Measurements from ENCODE around the gene SREK1. TPM values are rescaled to one million over a fixed set of nuclear protein-coding genes. Genes with fewer than 3 reads are reported as not detected.

The SREK1 gene
- total and polyA plus RNA-seq, 2 donors (not counting 1 experiment from before 2014, with no cell fraction given): 28.4 to 94.5 TPM

DNA sequence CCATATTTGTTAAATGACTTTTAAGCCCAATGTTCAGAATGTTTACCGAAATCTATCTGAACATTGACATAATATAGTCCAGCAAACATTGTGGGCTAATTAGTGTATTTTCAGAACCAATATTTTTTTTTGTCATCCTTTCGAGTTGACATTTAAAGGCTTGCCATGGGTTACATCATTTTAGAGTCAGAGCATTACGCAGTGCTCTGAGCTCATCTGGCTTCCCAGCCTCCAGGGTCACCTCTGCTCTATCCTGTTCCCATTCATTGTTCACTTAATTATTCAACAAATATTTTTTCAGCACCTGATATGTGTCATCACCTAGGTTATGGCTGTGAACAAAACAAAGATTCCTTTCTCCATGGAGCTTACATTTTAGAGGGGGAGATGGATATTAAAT, 80.2 kb downstream of the SREK1 start:
- Histone ChIP-seq H3K9me3 (ENCODE audit: control insufficient read depth, insufficient read depth, low read depth, low read length) (no peaks in the 10 kb centered on the region), H3K27me3 (ENCODE audit: control insufficient read depth, insufficient read depth, low read length) (no peaks in the 10 kb centered on the region), H3K4me1 (ENCODE audit: control insufficient read depth, extremely low read depth, insufficient read depth, low read length) (no peaks in the 10 kb centered on the region), H3K9ac (ENCODE audit: insufficient read depth, low read length) (no peak overlapping the region), H3K4me3 (replicated peaks in 1 of 4; ENCODE audit: control extremely low read depth in 1 of 4, insufficient read depth in 1 of 4, low read depth in 3 of 4, low read length in 4 of 4) (no peak overlapping the region), H3K36me3 (ENCODE audit: control insufficient read depth, insufficient read depth, low read length) (no peaks in the 10 kb centered on the region), H3K79me2 (ENCODE audit: control insufficient read depth, insufficient read depth, low read length) (no peaks in the 10 kb centered on the region), H4K20me1 (ENCODE audit: control insufficient read depth, extremely low read depth, insufficient read depth, low read length) (no peaks in the 10 kb centered on the region), H3K27ac (ENCODE audit: insufficient read depth, low read length) (no peak overlapping the region), H2AFZ (ENCODE audit: low read length) (no peak overlapping the region), H3K4me2 (ENCODE audit: extremely low read depth, insufficient read depth, low read length) (no peak overlapping the region)
- peak in 1 of 2 donors; percentile 18 for DNase-seq (ENCODE audit: low read depth in 2 of 2)
- TF ChIP-seq EZH2 (IDR thresholded peaks at IDR 0.05; ENCODE audit: low read length, missing control alignments) (no peak), CTCF (conservative IDR thresholded peaks at IDR 0.05 in 1 of 2, IDR thresholded peaks at IDR 0.05 in 1 of 2; ENCODE audit: low read depth in 1 of 2, low read length in 2 of 2) (no peak)

DNA sequence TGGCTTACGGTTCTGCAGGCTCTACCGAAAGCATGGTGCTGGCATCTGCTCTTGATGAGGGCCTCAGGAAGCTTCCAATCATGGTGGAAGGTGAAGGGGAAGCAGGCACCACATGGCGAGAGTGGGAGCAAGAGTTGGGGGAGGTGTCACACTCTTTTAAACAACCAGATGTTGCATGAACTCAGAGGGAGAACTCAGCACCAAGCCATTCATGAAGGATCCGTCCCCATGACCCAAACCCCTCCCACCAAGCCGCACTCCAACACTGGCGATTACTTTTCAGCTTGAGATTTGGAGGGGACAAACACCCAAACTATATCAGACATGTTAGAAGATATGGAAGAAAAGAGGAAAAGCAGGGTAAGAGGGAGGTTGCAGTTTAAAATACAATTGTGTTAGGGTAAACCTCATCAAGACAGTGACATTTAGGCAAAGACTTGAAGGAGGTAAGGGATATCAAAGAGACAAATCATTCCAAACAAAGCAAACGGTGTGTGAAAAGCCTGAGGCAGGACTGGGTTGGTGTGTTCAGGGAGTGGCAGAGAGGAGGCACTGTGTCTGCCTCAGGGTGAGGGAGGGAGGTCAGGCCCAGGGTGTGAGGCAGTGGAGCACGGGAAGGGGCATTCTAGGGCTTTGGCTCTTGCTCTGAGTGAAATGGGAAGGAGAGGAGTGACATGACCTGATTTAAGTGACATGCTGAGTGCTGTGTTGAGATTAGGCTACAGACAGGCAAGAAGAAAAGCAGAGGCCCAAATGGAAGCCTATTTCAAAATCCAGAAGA, 80.9 kb downstream of the SREK1 start:
- Histone ChIP-seq H3K4me3 (replicated peaks in 1 of 4; ENCODE audit: control extremely low read depth in 1 of 4, insufficient read depth in 1 of 4, low read depth in 3 of 4, low read length in 4 of 4) (no peak overlapping the region), H3K9me3 (ENCODE audit: control insufficient read depth, insufficient read depth, low read depth, low read length) (no peaks in the 10 kb centered on the region), H3K4me1 (ENCODE audit: control insufficient read depth, extremely low read depth, insufficient read depth, low read length) (no peaks in the 10 kb centered on the region), H3K27me3 (ENCODE audit: control insufficient read depth, insufficient read depth, low read length) (no peaks in the 10 kb centered on the region), H2AFZ (ENCODE audit: low read length) (no peak overlapping the region), H4K20me1 (ENCODE audit: control insufficient read depth, extremely low read depth, insufficient read depth, low read length) (no peaks in the 10 kb centered on the region), H3K4me2 (ENCODE audit: extremely low read depth, insufficient read depth, low read length) (no peak overlapping the region), H3K27ac (ENCODE audit: insufficient read depth, low read length) (no peak overlapping the region), H3K36me3 (ENCODE audit: control insufficient read depth, insufficient read depth, low read length) (no peaks in the 10 kb centered on the region), H3K79me2 (ENCODE audit: control insufficient read depth, insufficient read depth, low read length) (no peaks in the 10 kb centered on the region), H3K9ac (ENCODE audit: insufficient read depth, low read length) (no peak overlapping the region)
- TF ChIP-seq EZH2 (IDR thresholded peaks at IDR 0.05; ENCODE audit: low read length, missing control alignments) (no peak), CTCF (conservative IDR thresholded peaks at IDR 0.05 in 1 of 2, IDR thresholded peaks at IDR 0.05 in 1 of 2; ENCODE audit: low read depth in 1 of 2, low read length in 2 of 2) (no peak)
- no peak for DNase-seq (ENCODE audit: low read depth in 2 of 2)

DNA sequence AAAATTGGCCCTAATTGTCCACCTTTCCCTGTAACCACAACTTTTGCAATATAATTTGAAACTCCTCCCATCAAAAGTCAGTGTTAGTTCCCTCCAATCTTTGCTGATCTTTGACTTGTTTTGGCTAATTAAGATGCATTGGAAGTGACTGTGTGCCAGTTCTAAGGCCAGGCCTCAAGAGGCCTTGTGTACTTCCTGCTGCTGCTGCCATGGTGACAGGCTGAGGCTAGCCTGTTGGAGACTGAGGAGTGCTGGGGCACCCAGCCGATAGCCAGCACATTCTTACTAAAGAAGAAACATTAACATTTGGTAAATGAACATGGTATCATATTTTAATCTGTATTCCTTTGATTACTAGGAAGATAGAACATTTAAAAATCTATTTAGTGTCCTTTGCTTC, 86.5 kb downstream of the SREK1 start:
- Histone ChIP-seq H3K4me2 (ENCODE audit: extremely low read depth, insufficient read depth, low read length) (no peak overlapping the region), H2AFZ (ENCODE audit: low read length) (no peak overlapping the region), H4K20me1 (ENCODE audit: control insufficient read depth, extremely low read depth, insufficient read depth, low read length) (no peaks in the 10 kb centered on the region), H3K4me3 (replicated peaks in 1 of 4; ENCODE audit: control extremely low read depth in 1 of 4, insufficient read depth in 1 of 4, low read depth in 3 of 4, low read length in 4 of 4) (no peak overlapping the region), H3K9me3 (ENCODE audit: control insufficient read depth, insufficient read depth, low read depth, low read length) (no peaks in the 10 kb centered on the region), H3K79me2 (ENCODE audit: control insufficient read depth, insufficient read depth, low read length) (no peaks in the 10 kb centered on the region), H3K27ac (ENCODE audit: insufficient read depth, low read length) (no peak overlapping the region), H3K36me3 (ENCODE audit: control insufficient read depth, insufficient read depth, low read length) (no peaks in the 10 kb centered on the region), H3K4me1 (ENCODE audit: control insufficient read depth, extremely low read depth, insufficient read depth, low read length) (no peaks in the 10 kb centered on the region), H3K27me3 (ENCODE audit: control insufficient read depth, insufficient read depth, low read length) (no peaks in the 10 kb centered on the region), H3K9ac (ENCODE audit: insufficient read depth, low read length) (no peak overlapping the region)
- TF ChIP-seq CTCF (conservative IDR thresholded peaks at IDR 0.05 in 1 of 2, IDR thresholded peaks at IDR 0.05 in 1 of 2; ENCODE audit: low read depth in 1 of 2, low read length in 2 of 2) (no peak), EZH2 (IDR thresholded peaks at IDR 0.05; ENCODE audit: low read length, missing control alignments) (no peak)
- DNase-seq (ENCODE audit: low read depth in 2 of 2): peak in 1 of 2 donors; percentile 48

Measured in fibroblast of lung (primary cell).